Testis (tissue), 2 donors: ENCODE measurements around the gene NRXN3.

ENCODE experiments used
- POLR2A ChIP-seq: fragments of 450-650 bp; IDR thresholded peaks from one replicate; pipeline ENCODE4 v1.6.1; 2017; ENCODE audit warnings: antibody characterized with exemption, mild to moderate bottlenecking, moderate library complexity
- TF ChIP-seq, protein P1 (sequence below), 3 experiments: fragments of 450-650 bp in 2 of 3; fragments of 200-600 bp in 1 of 3; sonication (generic) in 1 of 3; IDR thresholded peaks; one replicate each; pipeline ENCODE4 v1.5.1; 2016 to 2019; ENCODE audit warnings: antibody characterized with exemption in 3 of 3, mild to moderate bottlenecking in 2 of 3, moderate library complexity in 1 of 3

DNA sequence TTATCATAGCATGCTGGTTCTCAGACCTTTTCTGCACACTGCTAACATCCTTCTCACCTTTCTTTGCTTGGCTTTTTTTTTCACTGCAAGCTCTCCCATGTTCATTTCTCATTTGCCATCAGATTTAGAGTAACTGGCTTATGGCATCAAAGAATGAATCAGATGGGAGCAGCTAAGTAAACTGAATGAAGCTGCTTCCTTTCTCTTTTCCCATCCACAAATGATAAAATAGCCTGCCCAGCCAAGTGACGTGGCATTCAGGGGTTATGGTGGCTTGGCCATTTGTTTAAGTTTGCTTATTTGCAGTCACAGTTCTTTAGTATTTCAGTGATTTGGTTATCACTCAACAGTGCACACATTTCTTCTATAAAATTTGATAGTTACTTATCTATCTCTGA is 1332.6 kb downstream of the NRXN3 start:
- TF ChIP-seq, protein P1, sequence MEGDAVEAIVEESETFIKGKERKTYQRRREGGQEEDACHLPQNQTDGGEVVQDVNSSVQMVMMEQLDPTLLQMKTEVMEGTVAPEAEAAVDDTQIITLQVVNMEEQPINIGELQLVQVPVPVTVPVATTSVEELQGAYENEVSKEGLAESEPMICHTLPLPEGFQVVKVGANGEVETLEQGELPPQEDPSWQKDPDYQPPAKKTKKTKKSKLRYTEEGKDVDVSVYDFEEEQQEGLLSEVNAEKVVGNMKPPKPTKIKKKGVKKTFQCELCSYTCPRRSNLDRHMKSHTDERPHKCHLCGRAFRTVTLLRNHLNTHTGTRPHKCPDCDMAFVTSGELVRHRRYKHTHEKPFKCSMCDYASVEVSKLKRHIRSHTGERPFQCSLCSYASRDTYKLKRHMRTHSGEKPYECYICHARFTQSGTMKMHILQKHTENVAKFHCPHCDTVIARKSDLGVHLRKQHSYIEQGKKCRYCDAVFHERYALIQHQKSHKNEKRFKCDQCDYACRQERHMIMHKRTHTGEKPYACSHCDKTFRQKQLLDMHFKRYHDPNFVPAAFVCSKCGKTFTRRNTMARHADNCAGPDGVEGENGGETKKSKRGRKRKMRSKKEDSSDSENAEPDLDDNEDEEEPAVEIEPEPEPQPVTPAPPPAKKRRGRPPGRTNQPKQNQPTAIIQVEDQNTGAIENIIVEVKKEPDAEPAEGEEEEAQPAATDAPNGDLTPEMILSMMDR (IDR thresholded peaks at IDR 0.05): no peak
- no peak for TF ChIP-seq POLR2A
